ENCODE data around the gene VARS1.

VARS1 gene

DNA sequence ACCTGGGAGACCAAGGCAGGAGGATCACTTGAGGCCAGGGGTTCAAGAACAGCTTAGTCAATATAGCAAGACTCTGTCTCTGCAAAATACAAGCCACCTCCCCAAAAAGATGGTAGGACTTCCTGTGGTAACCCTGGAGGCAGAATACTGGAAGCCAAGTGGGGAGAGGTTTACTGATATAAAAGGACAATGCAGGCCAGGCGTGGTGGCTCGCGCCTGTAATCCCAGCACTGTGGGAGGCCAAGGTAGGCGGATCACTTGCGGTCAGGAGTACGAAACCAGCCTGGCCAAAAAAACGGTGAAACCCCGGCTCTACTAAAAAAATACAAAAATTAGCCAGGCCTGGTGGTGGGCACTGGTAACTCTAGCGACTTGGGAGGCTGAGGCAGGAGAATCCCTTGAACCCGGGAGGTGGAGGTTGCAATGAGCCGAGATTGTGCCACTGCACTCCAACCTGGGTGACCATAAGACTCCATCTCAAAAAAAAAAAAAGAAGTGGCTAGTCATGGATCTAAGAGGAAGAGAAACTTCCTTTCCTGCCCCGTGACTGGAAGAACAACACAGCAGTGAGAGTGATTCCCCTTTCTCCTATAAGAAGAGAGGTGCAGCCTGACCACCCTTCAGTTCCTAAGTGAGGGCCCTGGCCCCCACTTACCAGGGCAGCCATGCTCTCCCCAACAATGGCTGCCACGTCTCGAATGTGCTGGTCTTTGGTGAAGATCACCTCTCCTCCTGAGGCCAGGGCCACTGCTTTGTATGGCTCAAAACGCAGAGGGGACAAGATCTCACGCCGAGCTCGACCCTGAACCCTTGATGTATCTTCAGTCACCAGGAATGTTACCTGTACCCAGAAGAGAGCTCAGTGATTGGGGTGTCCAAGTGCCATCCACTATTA is 26.9 kb downstream of the VARS1 start:
- Histone ChIP-seq H3K27ac (ENCODE audit: low read depth, low read length) (no peak overlapping the region), H3K36me3 (ENCODE audit: insufficient read depth, low read length) (no peaks in the 10 kb centered on the region), H2AFZ (ENCODE audit: low read length, unreplicated experiment) (no peak overlapping the region), H3K79me2 (ENCODE audit: control insufficient read depth, insufficient read depth, low read length, unreplicated experiment) (no peaks in the 10 kb centered on the region), H3K4me3 (ENCODE audit: low read depth, low read length) (no peak overlapping the region), H3K27me3 (ENCODE audit: insufficient read depth, low read length) (no peaks in the 10 kb centered on the region), H3K4me1 (ENCODE audit: control insufficient read depth, insufficient read depth, low read length, unreplicated experiment) (no peaks in the 10 kb centered on the region)

DNA sequence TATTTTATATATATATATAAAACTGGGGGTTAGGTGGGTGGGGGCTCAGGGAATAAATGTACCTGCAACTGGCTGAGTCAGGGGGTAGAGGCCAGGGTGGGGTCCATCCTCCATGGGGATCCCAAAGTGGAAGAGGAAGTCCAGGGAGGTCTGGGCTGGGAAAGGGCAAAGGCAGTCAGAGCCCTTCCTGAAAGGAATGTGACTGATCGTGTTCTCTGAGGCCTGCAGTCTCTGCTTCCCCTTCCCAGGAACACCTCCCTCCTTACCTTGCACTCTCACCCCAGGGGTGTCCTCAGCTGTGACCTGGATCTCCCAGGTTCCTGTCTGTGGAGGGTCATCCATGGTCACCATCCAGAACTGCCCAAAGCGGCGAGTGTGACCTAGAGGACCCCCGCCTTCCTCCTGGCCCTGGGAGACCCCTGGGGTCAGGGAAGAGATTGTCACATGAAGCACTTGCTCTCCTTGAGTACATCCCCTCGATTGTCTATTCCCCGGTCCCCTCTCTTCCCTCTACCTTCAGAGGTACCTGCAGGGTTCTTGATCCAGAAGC is 28.4 kb downstream of the VARS1 start:
- Histone ChIP-seq H3K4me1 (ENCODE audit: control insufficient read depth, insufficient read depth, low read length, unreplicated experiment) (peaks cover 6% of the 10 kb centered on the region), H3K27ac (ENCODE audit: low read depth, low read length) (no peak overlapping the region), H2AFZ (ENCODE audit: low read length, unreplicated experiment) (no peak overlapping the region), H3K27me3 (ENCODE audit: insufficient read depth, low read length) (no peaks in the 10 kb centered on the region), H3K36me3 (ENCODE audit: insufficient read depth, low read length) (no peaks in the 10 kb centered on the region), H3K79me2 (ENCODE audit: control insufficient read depth, insufficient read depth, low read length, unreplicated experiment) (no peaks in the 10 kb centered on the region), H3K4me3 (ENCODE audit: low read depth, low read length) (no peak overlapping the region)

DNA sequence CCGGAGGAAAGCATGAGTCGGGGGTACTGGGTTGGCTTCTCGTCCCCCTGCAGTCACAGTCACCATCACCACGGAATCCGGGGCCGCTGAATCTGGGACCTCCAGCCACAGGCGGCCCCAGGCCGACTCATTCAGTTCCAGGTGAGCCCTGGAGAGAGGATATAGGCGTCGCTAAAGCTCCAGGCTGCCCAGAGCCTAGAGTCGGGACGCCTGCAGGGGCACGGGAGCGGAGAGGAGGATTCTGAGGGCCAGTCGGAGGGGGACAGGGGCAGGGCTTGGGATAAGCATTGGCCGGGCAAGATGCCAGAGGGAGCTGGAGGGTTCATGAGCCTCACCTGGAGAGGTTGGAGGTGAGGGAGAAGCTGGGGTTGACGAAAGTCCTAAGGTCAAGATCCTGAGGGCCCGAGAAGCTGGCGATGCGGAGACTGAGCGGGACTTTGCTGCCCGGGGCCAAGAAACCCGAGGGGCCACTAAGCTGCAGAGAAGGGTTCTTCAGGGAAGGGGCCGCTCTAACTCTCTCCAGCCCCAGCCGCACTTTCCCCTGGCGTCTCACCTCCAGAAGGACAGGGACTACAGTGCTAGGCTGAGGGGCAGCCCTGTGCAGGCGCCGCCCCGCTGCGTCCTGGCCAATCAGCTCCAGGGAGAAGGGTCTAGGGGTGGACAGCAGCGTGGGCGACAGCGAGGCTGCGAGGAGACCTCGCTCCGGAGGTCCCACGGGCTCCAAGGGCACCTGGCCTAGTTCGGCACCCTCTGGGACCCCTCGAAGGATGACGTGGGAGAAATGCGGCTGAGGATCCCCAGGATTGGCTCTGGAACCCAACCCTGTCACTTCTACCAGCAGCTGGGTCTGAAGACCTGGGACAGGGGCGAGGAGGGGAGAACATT is 29.4 kb downstream of the VARS1 start:
- Histone ChIP-seq H3K27me3 (ENCODE audit: insufficient read depth, low read length) (no peaks in the 10 kb centered on the region), H3K4me1 (ENCODE audit: control insufficient read depth, insufficient read depth, low read length, unreplicated experiment) (peaks cover 6% of the 10 kb centered on the region), H2AFZ (ENCODE audit: low read length, unreplicated experiment) (peak overlapping the region; percentile 19), H3K4me3 (ENCODE audit: low read depth, low read length) (peak overlapping the region; percentile 34; the same call in 1 of the 2 replicates), H3K79me2 (ENCODE audit: control insufficient read depth, insufficient read depth, low read length, unreplicated experiment) (no peaks in the 10 kb centered on the region), H3K27ac (ENCODE audit: low read depth, low read length) (no peak overlapping the region), H3K36me3 (ENCODE audit: insufficient read depth, low read length) (no peaks in the 10 kb centered on the region)

DNA sequence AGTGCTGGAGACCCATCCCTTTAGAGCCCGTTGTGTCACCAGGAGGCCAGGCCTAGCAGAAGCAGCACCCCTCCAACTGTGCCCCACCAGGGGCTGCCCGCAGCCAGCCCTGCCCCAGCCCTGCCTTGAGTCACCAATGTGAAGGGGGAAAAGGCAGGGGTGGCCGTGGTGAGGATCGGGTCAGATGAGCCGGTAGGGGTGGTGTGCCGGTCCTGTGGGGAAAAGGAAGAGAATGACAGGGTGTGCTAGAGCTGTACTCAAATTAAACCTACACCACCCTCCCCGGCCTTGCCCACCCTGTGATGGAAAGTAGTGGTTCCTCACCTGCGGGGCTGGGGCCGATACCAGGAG is 30.0 kb downstream of the VARS1 start:
- Histone ChIP-seq H3K27ac (ENCODE audit: low read depth, low read length) (no peak overlapping the region), H2AFZ (ENCODE audit: low read length, unreplicated experiment) (no peak overlapping the region), H3K79me2 (ENCODE audit: control insufficient read depth, insufficient read depth, low read length, unreplicated experiment) (no peaks in the 10 kb centered on the region), H3K4me3 (ENCODE audit: low read depth, low read length) (no peak overlapping the region), H3K4me1 (ENCODE audit: control insufficient read depth, insufficient read depth, low read length, unreplicated experiment) (peaks cover 6% of the 10 kb centered on the region), H3K36me3 (ENCODE audit: insufficient read depth, low read length) (no peaks in the 10 kb centered on the region), H3K27me3 (ENCODE audit: insufficient read depth, low read length) (no peaks in the 10 kb centered on the region)

DNA sequence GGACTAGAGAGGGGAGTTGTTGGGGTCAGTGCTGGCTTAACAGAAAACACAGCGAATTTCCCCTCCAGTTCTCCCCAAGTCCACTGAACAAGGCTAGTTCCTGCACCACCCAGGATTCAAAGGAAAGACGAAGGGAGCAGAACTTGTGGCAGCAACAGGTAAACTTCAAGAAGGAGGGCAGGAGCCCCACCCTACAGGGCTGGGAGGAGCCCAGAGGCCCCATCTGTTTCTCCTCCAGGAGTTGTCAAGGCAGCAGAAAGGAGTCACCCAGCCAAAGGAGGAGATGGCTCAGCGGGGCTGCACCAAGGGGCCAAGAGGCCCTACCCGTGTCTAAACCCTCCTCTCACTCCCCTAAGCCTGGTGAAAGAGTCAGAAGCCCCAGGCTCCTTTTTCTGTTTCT is 31.4 kb downstream of the VARS1 start:
- no peaks in the 10 kb centered on the region for H3K27me3 ChIP-seq (ENCODE audit: insufficient read depth, low read length)
- H3K4me1 ChIP-seq (ENCODE audit: control insufficient read depth, insufficient read depth, low read length, unreplicated experiment) = peaks cover 6% of the 10 kb centered on the region
- H2AFZ ChIP-seq (ENCODE audit: low read length, unreplicated experiment) = no peak overlapping the region
- no peak overlapping the region for H3K4me3 ChIP-seq (ENCODE audit: low read depth, low read length)
- no peak overlapping the region for H3K27ac ChIP-seq (ENCODE audit: low read depth, low read length)
- no peaks in the 10 kb centered on the region for H3K36me3 ChIP-seq (ENCODE audit: insufficient read depth, low read length)
- no peaks in the 10 kb centered on the region for H3K79me2 ChIP-seq (ENCODE audit: control insufficient read depth, insufficient read depth, low read length, unreplicated experiment)

DNA sequence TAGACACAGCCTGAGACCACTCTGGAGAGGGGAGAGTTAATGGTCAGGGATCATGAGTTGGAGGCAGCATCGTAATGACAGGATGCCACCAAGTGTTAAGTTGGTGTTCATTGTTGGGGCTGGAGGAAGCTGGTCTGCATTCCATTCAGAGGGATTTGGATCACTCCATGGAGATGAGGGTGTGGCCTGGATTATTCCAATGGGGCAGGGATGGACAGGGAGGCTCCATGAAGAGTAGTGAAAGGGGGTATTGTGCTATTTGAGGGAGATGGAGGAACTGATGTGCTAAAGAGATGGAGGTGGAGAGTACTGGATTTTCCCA is 32.0 kb downstream of the VARS1 start:
- no peak overlapping the region for H3K27ac ChIP-seq (ENCODE audit: low read depth, low read length)
- H2AFZ ChIP-seq (ENCODE audit: low read length, unreplicated experiment) = no peak overlapping the region

DNA sequence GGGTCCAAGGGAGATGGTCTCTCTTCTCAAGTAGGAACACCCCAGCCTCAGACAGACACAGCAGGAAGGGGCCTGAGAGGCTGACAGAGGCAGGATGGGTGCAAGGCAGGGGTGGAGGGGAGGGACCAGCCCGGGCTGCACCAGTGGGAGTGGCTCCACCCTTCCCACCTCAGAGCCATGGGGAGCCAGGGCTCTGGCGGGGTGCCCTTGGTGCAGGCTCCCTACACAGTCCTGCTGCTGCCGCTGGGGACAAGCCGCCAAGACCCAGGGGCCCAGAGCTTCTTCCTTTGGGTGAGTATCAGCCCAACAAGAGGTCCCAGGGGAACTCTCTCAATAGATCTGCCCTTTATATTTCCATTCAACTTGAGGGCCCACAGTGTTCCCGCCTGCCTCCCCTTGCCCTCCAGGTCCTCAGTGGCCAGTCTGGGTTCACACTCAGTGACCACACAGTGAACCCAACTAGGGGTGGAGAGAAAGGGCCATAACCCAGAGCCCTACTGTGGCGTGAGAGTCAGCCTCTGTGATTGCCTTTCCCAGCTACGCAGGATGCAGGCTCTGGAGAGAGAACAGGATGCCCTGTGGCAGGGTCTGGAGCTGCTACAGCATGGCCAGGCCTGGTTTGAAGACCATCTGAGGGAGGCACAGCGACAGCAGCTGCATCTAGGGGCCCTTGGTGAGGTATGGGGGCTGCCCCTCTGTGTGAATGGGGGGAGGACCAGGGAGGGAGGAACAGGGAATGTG is 32.5 kb downstream of the VARS1 start:
- H3K27ac ChIP-seq (ENCODE audit: low read depth, low read length) = no peak overlapping the region
- no peak overlapping the region for H3K4me3 ChIP-seq (ENCODE audit: low read depth, low read length)
- no peaks in the 10 kb centered on the region for H3K36me3 ChIP-seq (ENCODE audit: insufficient read depth, low read length)
- H3K4me1 ChIP-seq (ENCODE audit: control insufficient read depth, insufficient read depth, low read length, unreplicated experiment) = peaks cover 6% of the 10 kb centered on the region
- no peak overlapping the region for H2AFZ ChIP-seq (ENCODE audit: low read length, unreplicated experiment)
- H3K79me2 ChIP-seq (ENCODE audit: control insufficient read depth, insufficient read depth, low read length, unreplicated experiment) = no peaks in the 10 kb centered on the region
- H3K27me3 ChIP-seq (ENCODE audit: insufficient read depth, low read length) = no peaks in the 10 kb centered on the region

More for the DNA sequence above, 32.0 kb downstream of the VARS1 start:
- Histone ChIP-seq H3K27me3 (ENCODE audit: insufficient read depth, low read length) (no peaks in the 10 kb centered on the region), H3K4me1 (ENCODE audit: control insufficient read depth, insufficient read depth, low read length, unreplicated experiment) (peaks cover 6% of the 10 kb centered on the region), H3K4me3 (ENCODE audit: low read depth, low read length) (no peak overlapping the region), H3K79me2 (ENCODE audit: control insufficient read depth, insufficient read depth, low read length, unreplicated experiment) (no peaks in the 10 kb centered on the region), H3K36me3 (ENCODE audit: insufficient read depth, low read length) (no peaks in the 10 kb centered on the region)

DNA sequence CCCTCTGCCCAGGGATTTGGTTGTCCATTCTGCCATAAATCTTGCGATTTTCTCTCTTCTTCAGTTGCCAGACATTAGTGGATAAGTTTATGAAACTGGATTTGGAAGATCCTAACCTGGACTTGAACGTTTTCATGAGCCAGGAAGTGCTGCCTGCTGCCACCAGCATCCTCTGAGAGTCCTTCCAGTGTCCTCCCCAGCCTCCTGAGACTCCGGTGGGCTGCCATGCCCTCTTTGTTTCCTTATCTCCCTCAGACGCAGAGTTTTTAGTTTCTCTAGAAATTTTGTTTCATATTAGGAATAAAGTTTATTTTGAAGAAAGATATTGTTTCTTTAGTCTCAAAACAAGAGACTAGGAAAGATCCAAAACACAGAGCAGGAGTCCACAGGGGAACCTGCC is 33.2 kb downstream of the VARS1 start, which contains the start of gene SAPCD1:
Gene SAPCD1, plus strand, starts transcription at position 301 of the 400 bp plus-strand sequence. CDS start 399 bp downstream, outside the sequence.
- Histone ChIP-seq H3K4me1 (ENCODE audit: control insufficient read depth, insufficient read depth, low read length, unreplicated experiment) (peaks cover 6% of the 10 kb centered on the region), H3K79me2 (ENCODE audit: control insufficient read depth, insufficient read depth, low read length, unreplicated experiment) (no peaks in the 10 kb centered on the region), H3K27ac (ENCODE audit: low read depth, low read length) (no peak within 1 kb of the TSS), H2AFZ (ENCODE audit: low read length, unreplicated experiment) (no peak within 1 kb of the TSS), H3K36me3 (ENCODE audit: insufficient read depth, low read length) (no peaks in the 10 kb centered on the region), H3K27me3 (ENCODE audit: insufficient read depth, low read length) (no peaks in the 10 kb centered on the region), H3K4me3 (ENCODE audit: low read depth, low read length) (no peak within 1 kb of the TSS)

DNA sequence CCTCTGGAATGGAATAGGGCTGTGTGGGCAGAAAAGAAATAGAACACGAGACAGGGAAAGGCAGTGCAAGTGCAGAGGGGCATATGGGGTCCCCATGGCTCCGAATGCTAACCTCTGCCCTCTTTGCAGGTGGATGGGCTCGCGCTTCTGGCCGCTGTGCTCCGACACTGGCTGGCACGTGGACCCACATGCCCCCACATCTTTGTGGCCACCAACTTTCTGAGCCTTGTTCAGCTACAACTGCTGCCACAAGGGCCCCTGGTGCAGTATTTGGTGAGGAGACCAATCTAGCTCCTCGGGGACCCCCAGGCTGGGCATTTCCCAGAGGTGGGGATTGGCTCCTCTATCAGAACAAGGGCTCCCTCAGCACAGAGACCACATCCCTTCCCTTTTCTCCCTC is 34.2 kb downstream of the VARS1 start:
- Histone ChIP-seq H3K27me3 (ENCODE audit: insufficient read depth, low read length) (no peaks in the 10 kb centered on the region), H3K27ac (ENCODE audit: low read depth, low read length) (no peak overlapping the region), H3K4me1 (ENCODE audit: control insufficient read depth, insufficient read depth, low read length, unreplicated experiment) (peaks cover 6% of the 10 kb centered on the region), H2AFZ (ENCODE audit: low read length, unreplicated experiment) (no peak overlapping the region), H3K4me3 (ENCODE audit: low read depth, low read length) (no peak overlapping the region), H3K36me3 (ENCODE audit: insufficient read depth, low read length) (no peaks in the 10 kb centered on the region), H3K79me2 (ENCODE audit: control insufficient read depth, insufficient read depth, low read length, unreplicated experiment) (no peaks in the 10 kb centered on the region)

DNA sequence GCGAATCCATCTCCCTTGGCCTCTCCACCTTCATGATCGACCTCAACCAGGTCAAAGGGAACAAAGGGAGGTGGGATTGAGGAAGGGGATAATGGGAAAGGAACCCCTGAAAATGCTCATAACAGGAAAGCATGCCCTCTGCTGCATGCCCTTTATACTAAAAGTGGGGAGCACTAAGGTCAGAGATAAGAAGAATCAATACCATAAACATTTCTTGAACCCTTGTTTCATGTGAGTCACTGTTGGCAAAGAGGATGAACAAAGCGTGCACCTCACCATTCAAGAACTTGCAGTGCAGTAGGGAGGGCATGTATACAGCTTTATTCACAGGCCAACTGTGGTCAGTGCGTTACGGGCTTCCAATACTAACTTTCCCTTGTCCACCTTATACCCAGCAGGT is 34.8 kb downstream of the VARS1 start:
- H3K4me1 ChIP-seq (ENCODE audit: control insufficient read depth, insufficient read depth, low read length, unreplicated experiment) = peaks cover 6% of the 10 kb centered on the region
- no peaks in the 10 kb centered on the region for H3K36me3 ChIP-seq (ENCODE audit: insufficient read depth, low read length)
- no peaks in the 10 kb centered on the region for H3K79me2 ChIP-seq (ENCODE audit: control insufficient read depth, insufficient read depth, low read length, unreplicated experiment)
- no peak overlapping the region for H3K4me3 ChIP-seq (ENCODE audit: low read depth, low read length)
- H3K27ac ChIP-seq (ENCODE audit: low read depth, low read length) = no peak overlapping the region
- no peaks in the 10 kb centered on the region for H3K27me3 ChIP-seq (ENCODE audit: insufficient read depth, low read length)
- no peak overlapping the region for H2AFZ ChIP-seq (ENCODE audit: low read length, unreplicated experiment)

All from ACC112 (cell line).